Left renal pelvis (tissue), 4 donors: Measurements from ENCODE around the gene VGLL4. TPM values are rescaled to one million over a fixed set of nuclear protein-coding genes. Genes with fewer than 3 reads are reported as not detected.

Experiments
- DNase-seq, 4 donors: peaks; one replicate each; pipeline ENCODE4 v3.0.0-alpha.2; 2013; ENCODE audit warnings: low read depth in 4 of 4, low spot score in 3 of 4
- polyA plus RNA-seq, 4 donors: library from polyadenylated mRNA; unstranded; fragments of 120-200 nt; gene quantifications; one replicate each; pipeline ENCODE4 v1.2.1, GENCODE V29; 2013; ENCODE audit not compliant: insufficient read length in 4 of 4

VGLL4 gene
- polyA plus RNA-seq, 4 donors = 104 to 145 (median 113) TPM

DNA sequence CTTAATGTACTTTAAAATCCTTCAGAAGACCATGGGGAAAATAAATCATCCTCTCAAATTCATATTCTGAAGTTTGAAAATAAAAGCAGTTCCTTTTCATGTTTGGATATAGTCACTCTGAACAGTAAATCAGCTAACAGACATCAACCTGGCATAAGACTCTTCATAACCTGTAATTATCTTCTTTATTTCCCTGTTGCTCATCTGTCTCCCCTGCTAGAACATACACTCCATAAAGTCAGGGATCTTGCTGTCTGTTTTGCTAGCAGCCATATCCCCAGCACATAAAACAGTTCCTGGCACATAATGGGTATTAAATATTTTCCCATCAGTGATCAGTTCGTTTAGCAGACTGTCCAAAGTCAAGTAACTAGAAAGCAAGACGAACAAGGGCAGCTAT lies 11.2 kb downstream of the VGLL4 start:
- no peak for DNase-seq

DNA sequence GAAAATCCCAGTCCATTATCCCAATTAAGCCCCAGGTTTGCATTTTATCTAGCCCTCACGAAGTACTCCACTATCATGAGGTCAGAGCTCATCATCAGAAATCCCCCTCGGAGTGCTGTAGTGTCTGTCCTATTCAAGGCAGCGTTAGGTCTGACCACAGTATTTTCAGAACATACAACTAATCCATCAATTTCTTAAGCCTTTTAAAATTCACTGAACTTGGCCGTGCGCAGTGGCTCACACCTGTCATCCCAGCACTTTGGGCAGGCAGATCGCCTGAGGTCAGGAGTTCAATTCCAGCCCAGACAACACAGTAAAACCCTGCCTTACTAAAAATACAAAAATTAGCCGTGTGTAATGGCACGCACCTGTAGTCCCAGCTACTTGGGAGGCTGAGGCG lies 11.9 kb downstream of the VGLL4 start:
- DNase-seq = no peak

- DNase-seq = no peak
Observed at GRCh38 chr3:11629716-11630115, 14.0 kb downstream of the VGLL4 start.

GRCh38 chr3:11627612-11628011 lies 16.1 kb downstream of the VGLL4 start:
- no peak for DNase-seq

GRCh38 chr3:11626084-11626463 lies 17.6 kb downstream of the VGLL4 start:
- DNase-seq = no peak

DNA sequence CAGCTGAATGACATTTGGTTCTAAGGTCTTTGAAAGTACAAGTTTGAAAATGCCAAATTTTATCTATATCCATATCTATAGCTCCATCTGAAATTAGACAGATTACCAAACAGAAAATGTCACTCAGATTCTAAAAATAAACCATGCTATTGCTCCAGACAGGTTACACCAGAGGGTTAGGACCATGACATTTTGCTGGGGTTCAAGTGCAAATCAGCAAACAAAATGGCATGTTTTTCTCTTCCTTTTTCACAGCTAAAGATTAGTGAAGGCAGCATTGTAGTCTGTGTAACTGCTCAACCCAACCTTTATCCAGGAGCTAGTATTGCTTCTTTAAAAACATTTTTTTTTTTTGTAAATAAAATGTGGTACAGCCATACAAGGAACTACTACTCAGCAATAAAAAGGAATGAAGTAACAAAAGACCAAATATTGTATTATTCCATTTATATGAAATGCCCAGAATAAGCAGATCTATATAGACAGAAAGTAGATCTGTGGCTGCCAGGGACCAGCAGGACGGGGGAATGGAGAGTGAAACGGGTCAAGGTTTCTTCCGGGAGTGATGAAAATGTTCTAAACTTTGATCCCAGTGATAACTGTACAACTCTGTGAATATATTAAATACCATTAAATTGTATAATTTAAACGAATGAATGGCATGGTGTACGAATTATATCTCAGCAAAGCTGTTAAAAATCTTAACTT lies 18.2 kb downstream of the VGLL4 start:
- no peak for DNase-seq

DNA sequence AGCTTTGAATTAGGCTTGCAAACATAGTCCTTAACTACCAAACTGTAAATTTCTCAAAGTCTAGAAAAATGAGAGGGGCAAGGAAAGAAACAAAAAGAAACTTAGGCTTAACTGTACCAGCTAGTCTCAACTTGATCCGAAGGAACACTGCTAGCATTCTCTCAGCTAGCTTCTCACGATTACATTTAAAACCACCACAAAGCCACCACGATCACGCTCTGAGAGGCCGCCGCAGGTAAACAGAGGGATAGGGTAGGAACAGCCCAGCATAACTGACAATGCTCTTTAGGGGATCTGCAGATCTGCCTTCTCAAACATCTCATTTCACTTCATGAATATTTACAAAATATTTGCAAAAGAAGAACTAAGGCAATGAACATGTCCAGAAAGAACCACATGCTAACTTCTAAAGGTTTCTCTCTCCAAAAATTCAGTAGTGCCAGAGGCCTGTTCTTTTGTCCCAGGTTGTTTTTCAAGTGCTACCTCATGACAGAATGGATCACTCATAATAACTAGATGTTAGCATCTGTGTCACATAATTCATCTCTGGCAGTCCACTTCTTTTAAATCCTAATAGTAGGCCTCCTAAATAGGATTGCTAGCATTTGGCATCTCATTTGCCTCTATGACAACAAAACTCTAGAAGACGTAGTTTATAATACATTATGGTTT lies 18.9 kb downstream of the VGLL4 start:
- no peak for DNase-seq

DNA sequence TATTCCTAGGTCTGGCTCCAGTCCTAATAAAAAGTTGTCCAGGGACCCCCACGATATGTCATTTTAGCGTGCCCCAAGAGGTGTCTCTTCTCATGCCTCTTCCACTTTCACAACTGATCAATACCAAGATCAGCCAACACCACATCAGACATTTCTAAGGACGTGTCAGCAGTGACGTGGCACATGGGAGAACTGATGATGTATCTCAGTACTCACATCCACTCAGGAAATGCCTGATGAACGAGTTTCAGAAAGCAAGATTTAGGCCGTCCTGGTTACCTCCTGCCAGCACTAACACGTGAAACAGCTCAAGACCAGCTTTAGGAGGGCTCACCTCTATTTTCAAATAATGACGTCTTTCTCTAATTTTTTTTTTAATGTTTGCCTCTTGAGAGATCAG lies 19.6 kb downstream of the VGLL4 start:
- no peak for DNase-seq

DNA sequence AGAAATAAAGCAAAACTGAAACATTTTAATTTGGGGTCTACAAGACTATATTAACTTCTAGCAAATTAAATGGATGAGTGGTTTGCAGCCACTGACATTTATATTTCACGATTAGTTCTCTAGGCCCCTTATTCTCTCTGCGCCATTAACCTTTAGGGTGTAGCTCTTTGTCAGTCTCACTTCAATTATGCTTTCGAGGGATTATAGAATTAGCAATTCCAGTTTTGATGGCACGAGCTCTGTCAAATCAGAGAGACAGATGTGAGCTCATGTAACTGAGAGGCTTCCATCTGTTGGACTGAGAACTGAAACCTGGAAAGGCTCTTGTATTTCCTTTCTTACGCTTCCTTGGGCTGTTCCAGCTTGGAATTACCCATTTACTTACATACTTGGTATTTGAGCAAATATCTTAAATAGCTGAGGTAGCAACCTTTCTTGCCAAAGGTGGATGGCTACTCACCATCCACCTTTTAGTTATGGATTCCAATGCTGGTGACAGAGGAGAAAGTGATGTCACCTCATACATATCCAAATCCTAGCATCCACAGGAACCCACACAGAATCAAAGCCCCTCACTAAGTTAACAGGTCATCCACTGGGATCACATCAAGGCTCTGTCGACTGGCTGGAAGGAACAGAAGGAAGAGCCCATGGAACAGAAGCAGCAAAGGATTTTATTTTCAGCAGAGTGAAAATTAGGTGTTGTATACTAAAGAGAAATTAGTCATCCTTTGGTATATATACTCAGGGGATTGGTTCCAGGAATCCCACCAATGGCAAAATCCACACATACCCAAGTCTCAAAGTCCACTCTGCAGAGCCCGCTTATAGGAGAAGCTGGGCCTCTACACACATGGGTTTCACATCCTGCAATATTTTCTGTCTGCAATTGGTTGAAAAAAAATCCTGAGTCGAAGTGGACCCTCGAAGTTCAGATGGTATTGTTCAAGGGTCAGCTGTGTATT lies 20.8 kb downstream of the VGLL4 start:
- no peak for DNase-seq

GRCh38 chr3:11621077-11621476 lies 22.6 kb downstream of the VGLL4 start:
- DNase-seq = no peak

GRCh38 chr3:11619946-11620652 lies 23.6 kb downstream of the VGLL4 start:
- no peak for DNase-seq

DNA sequence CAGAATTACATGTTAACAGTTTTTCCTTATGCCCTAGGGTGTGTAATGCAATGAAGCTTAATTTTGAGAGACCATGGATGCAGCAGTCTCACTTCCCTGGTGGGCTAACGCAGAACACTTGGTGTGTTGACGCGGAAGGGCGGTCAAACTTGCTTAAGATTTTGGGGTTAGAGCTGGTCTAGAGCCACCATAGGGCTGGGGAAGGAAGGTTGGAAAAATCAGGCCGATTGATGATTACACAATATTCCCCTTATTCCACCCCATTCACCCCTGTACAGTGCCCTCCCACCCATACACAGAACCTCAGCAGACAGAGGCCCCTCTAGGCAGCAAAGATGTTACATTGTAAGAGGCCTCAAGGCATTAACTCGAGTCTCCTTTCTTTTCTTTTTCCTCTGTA lies 24.3 kb downstream of the VGLL4 start:
- no peak for DNase-seq

DNA sequence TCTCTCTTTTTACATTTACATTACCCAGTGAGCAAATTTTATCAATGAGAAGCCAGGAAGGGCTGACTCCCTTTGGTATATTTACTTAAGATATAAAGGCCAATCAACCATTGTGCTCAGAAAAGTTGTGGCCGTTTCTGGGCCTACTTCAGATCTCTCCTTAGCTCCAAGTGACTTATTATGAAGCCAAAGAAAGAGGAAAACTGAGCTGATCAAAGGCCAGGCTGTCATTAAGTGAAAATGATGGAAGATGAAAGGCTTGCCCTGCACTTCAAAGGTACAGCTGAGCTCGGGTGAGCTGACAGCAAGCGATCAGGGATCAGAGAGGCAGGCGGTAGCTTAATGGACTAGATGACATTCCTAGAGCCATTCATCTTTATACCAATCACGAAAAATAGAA lies 24.8 kb downstream of the VGLL4 start:
- DNase-seq = no peak

GRCh38 chr3:11616551-11616950 lies 27.2 kb downstream of the VGLL4 start:
- no peak for DNase-seq

DNA sequence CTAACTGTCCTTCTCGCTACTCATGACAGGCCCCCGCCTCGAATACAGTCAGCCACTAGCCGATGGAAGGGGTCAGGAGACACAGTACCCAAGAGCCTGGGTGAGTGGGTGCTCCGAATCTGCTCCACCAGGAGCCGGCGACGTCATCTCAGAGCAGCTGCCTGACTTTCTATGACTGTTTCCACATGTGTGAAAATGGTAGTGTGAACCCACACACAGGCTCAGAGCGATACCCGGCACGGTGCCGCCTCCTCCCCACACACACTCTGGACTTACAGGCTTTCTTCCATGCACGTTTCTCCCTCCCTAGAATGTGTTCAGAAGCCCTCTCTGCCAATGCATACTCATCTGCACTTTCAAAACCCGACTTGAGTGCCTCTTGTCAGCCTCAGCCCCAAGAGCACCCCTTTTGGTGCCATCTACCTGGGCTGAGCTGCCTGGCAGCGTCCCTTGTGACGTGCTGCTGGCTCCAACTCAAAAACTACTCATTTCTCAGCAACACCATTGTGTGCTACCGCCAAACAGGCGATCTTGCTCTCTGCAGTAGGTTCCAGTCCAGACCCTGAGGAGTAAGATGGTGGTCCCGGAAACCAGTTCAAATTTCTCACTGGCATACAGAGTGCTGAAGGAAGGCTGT lies 29.7 kb downstream of the VGLL4 start:
- DNase-seq = no peak

- DNase-seq = no peak
Observed at GRCh38 chr3:11613319-11613718, 30.4 kb downstream of the VGLL4 start.

GRCh38 chr3:11612515-11613188 lies 31.1 kb downstream of the VGLL4 start:
- no peak for DNase-seq

GRCh38 chr3:11611341-11611799 lies 32.3 kb downstream of the VGLL4 start:
- DNase-seq = no peak

DNA sequence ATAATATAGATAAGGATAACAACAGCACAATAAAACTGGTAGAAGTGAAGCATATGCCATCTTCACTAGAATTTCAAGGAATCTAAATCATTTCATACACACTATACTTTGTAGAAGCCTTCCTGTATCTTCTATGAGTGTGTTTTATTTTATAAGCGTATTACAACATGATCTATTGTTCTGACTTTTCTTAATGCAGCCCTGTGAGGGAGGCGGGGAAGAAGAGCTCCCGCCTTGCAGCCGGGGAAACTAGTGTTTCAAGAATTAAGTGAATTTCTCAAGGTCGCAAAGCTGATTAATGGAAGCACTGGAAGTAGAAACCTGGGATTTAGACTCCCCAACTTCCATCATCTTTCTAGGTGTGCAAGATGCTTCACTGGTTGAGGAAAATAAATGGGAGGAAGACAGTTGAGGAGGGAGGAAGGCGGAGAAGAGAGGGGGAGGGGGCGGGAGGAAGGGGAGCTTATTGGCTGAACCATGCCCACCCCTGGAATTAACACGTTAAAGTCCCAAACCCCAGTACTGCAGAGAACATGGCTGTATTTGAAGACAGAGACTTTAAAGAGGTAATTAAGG lies 32.9 kb downstream of the VGLL4 start:
- DNase-seq = no peak
